HG03103 (cell line): Measurements from ENCODE around the gene RAB2B.

ENCODE experiments used
- ATAC-seq: cut with Tn5 transposase; IDR thresholded peaks from one replicate; pipeline ENCODE4 v1.9.1; 2021; ENCODE audit warnings: low read depth; ENCODE audit not compliant: unreplicated experiment

Gene RAB2B

GRCh38 chr14:21476925-21477681 lies at the start of gene RAB2B, which contains the start of gene TOX4:
TSS of gene RAB2B (minus strand) at chr14:21476959. CDS start at chr14:21476872, 87 bp downstream.
TSS of gene TOX4 (plus strand) at chr14:21477195. CDS start at chr14:21477279, 84 bp downstream.
- peak; percentile 99 for ATAC-seq

GRCh38 chr14:21525962-21526671 lies 49.4 kb upstream of the RAB2B start, which contains the start of gene SALL2:
TSS of gene SALL2 (minus strand) at chr14:21526346. CDS start at chr14:21526127, 219 bp downstream.
- no peak for ATAC-seq

- ATAC-seq, result no peak
Observed at GRCh38 chr14:21525571-21525961, 48.8 kb upstream of the RAB2B start.

- ATAC-seq, result no peak
Observed at GRCh38 chr14:21524575-21525490, 48.1 kb upstream of the RAB2B start.

GRCh38 chr14:21523203-21523602 lies 46.4 kb upstream of the RAB2B start:
- no peak for ATAC-seq

- ATAC-seq, result no peak
Observed at GRCh38 chr14:21521501-21521900, 44.7 kb upstream of the RAB2B start.

GRCh38 chr14:21520767-21521166 lies 44.0 kb upstream of the RAB2B start:
- ATAC-seq, result no peak

- ATAC-seq, result no peak
Observed at GRCh38 chr14:21518725-21519124, 42.0 kb upstream of the RAB2B start.

- no peak for ATAC-seq
Observed at GRCh38 chr14:21514341-21514740, 37.6 kb upstream of the RAB2B start.

GRCh38 chr14:21510735-21511657 lies 34.2 kb upstream of the RAB2B start, which contains the start of gene METTL3:
TSS of gene METTL3 (minus strand) at chr14:21511340. CDS start at chr14:21511223, 117 bp downstream.
- peak; percentile 98 for ATAC-seq

GRCh38 chr14:21509432-21510143 lies 32.8 kb upstream of the RAB2B start:
- ATAC-seq, result no peak

- no peak for ATAC-seq
Observed at GRCh38 chr14:21506557-21506956, 29.8 kb upstream of the RAB2B start.

- peak; percentile 83 for ATAC-seq
Observed at GRCh38 chr14:21505012-21505553, 28.3 kb upstream of the RAB2B start.

- no peak for ATAC-seq
Observed at GRCh38 chr14:21503376-21503775, 26.6 kb upstream of the RAB2B start.

- ATAC-seq, result no peak
Observed at GRCh38 chr14:21501568-21501967, 24.8 kb upstream of the RAB2B start.

- peak; percentile 58 for ATAC-seq
Observed at GRCh38 chr14:21498540-21499526, 22.1 kb upstream of the RAB2B start.

GRCh38 chr14:21496453-21496852 lies 19.7 kb upstream of the RAB2B start:
- no peak for ATAC-seq
